GM19099 (cell line): Measurements from ENCODE around the gene SCIMP.

Experiments used
- POLR2A ChIP-seq: IDR thresholded peaks from 3 replicates; pipeline ENCODE4 v1.6.1; 2011; ENCODE audit warnings: low read depth; ENCODE audit not compliant: insufficient read length; ENCODE audit errors: extremely low read depth

Gene SCIMP

GRCh38 chr17:5210614-5211252, 23.9 kb downstream of the SCIMP start:
- peak; percentile 18 for TF ChIP-seq POLR2A

DNA sequence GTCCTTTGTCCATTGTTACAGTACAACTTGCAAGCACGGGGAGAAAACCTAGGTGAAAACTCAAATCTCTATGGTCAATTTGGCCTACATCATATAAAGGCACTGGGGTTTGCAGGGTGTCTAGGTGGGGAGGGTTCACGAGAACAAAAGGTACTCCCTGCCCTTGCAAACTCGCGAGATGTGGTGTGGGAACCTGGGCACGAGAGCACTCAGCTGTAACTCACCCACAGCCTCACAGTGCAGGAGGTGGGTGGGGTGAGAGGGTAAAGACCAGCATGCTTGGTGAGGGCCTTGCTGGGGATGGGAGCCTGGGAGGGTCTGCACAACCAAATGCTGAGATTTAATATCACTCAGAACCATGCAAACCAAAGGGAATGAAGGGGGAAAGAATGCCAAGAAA, 24.6 kb downstream of the SCIMP start:
- TF ChIP-seq POLR2A = no peak

DNA sequence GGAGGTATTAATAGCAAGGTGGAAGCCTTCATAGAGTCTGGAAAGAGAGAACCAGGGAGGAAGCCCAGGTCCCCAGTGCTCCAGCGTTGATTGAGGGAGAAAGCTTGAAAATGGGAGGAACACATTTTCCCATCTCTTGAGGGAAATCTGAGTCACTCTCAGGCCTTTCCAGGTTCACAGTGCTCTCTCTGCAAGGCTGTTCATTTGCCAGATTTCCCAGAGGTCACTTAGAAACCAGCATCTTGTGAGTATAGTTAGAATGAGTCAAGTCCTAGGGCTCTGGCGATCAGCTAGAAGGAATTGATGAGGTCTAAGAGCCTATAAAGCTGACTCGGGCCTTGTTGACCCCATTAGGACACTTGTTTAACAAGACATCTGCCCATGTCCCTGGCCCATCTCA, 25.3 kb downstream of the SCIMP start:
- TF ChIP-seq POLR2A = no peak

DNA sequence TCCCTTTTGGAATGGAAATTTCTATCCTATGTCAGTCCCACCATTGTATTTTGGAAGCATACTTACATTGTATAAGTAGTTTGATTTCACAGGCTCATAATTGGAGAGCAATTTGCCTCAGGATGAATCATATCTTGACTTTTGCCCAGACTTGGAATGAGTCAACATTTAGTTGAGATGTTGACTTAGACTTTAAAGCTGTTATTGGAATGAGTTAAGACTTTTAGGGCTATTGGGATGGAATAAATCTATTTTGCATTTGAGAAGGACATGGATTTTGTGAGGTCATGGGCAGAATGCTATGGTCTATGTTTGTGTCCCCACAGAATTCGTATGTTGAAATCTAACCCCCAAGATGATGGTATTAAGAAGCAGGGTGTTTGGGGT, 30.8 kb downstream of the SCIMP start:
- no peak for TF ChIP-seq POLR2A

- TF ChIP-seq POLR2A = no peak
Observed at GRCh38 chr17:5203178-5203907, 31.3 kb downstream of the SCIMP start.

DNA sequence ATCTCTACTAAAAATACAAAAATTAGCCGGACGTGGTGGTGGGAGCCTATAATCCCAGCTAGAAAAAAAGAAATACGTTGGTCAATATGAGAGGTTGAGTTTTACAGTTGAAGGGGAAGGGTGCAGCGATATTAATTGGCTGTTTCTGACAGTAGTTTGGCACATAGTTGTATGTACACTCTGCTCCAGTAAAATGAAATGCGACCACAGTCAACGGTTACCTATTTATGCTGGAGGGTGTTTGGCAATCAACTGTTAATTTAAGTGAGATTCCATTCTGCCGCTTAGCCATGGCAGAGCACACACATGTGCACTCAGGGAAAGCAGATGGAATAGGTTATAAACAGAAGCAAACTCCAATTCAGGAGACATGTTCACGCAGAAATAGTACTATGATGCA, 33.6 kb downstream of the SCIMP start:
- TF ChIP-seq POLR2A = no peak

GRCh38 chr17:5200360-5200759, 34.3 kb downstream of the SCIMP start:
- no peak for TF ChIP-seq POLR2A

- peak; percentile 23 for TF ChIP-seq POLR2A
Observed at GRCh38 chr17:5198472-5198871, 36.2 kb downstream of the SCIMP start.

DNA sequence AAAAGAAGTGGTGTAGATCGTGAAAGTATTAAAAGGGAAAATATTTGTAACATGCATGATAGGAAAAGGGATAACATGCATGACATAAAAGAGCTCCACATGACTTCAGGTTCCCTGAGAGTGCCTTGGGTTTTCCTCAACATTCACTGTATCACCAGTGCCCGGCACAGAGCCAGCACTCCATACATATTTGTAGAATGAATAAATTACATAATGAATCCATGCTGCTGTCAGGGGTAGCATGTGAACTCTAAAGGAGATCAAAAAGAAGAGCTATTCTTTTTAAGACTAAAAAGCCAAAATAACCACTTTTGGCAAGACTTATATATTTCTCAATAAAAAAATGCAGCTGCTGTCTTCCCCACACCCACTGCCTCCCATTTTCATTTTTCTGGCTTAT, 40.3 kb downstream of the SCIMP start:
- no peak for TF ChIP-seq POLR2A

GRCh38 chr17:5191541-5192417, 42.9 kb downstream of the SCIMP start, which contains the start of gene ZNF594:
Gene ZNF594, minus strand, starts transcription at chr17:5191868. Its CDS starts 7,612 bp downstream, at chr17:5184256.
- peak; percentile 92 for TF ChIP-seq POLR2A

GRCh38 chr17:5184288-5184687, 50.4 kb downstream of the SCIMP start:
- no peak for TF ChIP-seq POLR2A

- no peak for TF ChIP-seq POLR2A
Observed at GRCh38 chr17:5183410-5183793, 51.3 kb downstream of the SCIMP start.

- TF ChIP-seq POLR2A = no peak
Observed at GRCh38 chr17:5182597-5183409, 51.9 kb downstream of the SCIMP start.

- no peak for TF ChIP-seq POLR2A
Observed at GRCh38 chr17:5181509-5182305, 53.0 kb downstream of the SCIMP start.
